GM21576 (cell line): ENCODE results near the gene COL8A2.

Source experiments
- ATAC-seq: cut with Tn5 transposase; IDR thresholded peaks from one replicate; pipeline ENCODE4 v1.9.1; 2021; ENCODE audit warnings: mild to moderate bottlenecking, moderate library complexity; ENCODE audit not compliant: unreplicated experiment

The COL8A2 gene

GRCh38 chr1:36070349-36070748, 54.7 kb downstream of the COL8A2 start:
- no peak for ATAC-seq

GRCh38 chr1:36068866-36069265, 56.2 kb downstream of the COL8A2 start:
- no peak for ATAC-seq

GRCh38 chr1:36067871-36068270, 57.2 kb downstream of the COL8A2 start:
- no peak for ATAC-seq

GRCh38 chr1:36062315-36062714, 62.7 kb downstream of the COL8A2 start:
- ATAC-seq: no peak

- no peak for ATAC-seq
Measured at GRCh38 chr1:36055706-36056105, 69.3 kb downstream of the COL8A2 start.

- ATAC-seq: no peak
Measured at GRCh38 chr1:36053978-36054377, 71.0 kb downstream of the COL8A2 start.

- no peak for ATAC-seq
Measured at GRCh38 chr1:36051821-36052220, 73.2 kb downstream of the COL8A2 start.
